Gastrocnemius medialis (tissue), 4 donors: ENCODE measurements around the gene KANTR. TPM values are rescaled to one million over a fixed set of nuclear protein-coding genes. Genes with fewer than 3 reads are reported as not detected.

Experiments
- ATAC-seq, 2 donors: fragments of 150-250 bp; one replicate each; pipeline ENCODE4 v1.9.1; 2016
- DNase-seq, 2 donors: peaks; one replicate each; pipeline ENCODE4 v3.0.0-alpha.2; 2019
- H3K27ac ChIP-seq, 4 donors: fragments of 200-600 bp; sonication (generic); 1 replicate in 1 of 4; 2 replicates in 3 of 4; pipeline ENCODE4 v1.5.1; 2016 to 2018; ENCODE audit warnings: mild to moderate bottlenecking in 2 of 4, moderate library complexity in 1 of 4
- H3K27me3 ChIP-seq, 3 donors: fragments of 200-600 bp; sonication (generic) in 2 of 3; 1 replicate in 1 of 3; 2 replicates in 2 of 3; pipeline versions ENCODE4 v1.5.1 to v1.6.0; 2016 to 2019; ENCODE audit warnings: mild to moderate bottlenecking in 1 of 3, moderate library complexity in 1 of 3
- H3K36me3 ChIP-seq, 2 donors: fragments of 200-600 bp; sonication (generic) in 1 of 2; one replicate each; pipeline ENCODE4 v1.5.1; 2017 to 2018
- H3K4me1 ChIP-seq, 2 donors: fragments of 200-600 bp; sonication (generic) in 1 of 2; one replicate each; pipeline ENCODE4 v1.5.1; 2016 to 2017; ENCODE audit warnings: mild to moderate bottlenecking in 2 of 2
- H3K4me3 ChIP-seq, 4 donors: fragments of 200-600 bp; sonication (generic) in 3 of 4; 1 replicate in 1 of 4; 2 replicates in 3 of 4; pipeline ENCODE4 v1.5.1; 2016 to 2019; ENCODE audit warnings: mild to moderate bottlenecking in 2 of 4
- H3K9me3 ChIP-seq, 3 donors: fragments of 200-600 bp; sonication (generic) in 2 of 3; 1 replicate in 1 of 3; 2 replicates in 2 of 3; pipeline ENCODE4 v1.5.1; 2016 to 2019
- CTCF ChIP-seq, 5 experiments: fragments of 450-650 bp in 3 of 5; fragments of 200-600 bp in 2 of 5; sonication (generic) in 2 of 5; IDR thresholded peaks in 4 of 5; conservative IDR thresholded peaks in 1 of 5; 1 replicate in 4 of 5; 2 replicates in 1 of 5; pipeline ENCODE4 v1.5.1; 2016 to 2019; ENCODE audit warnings: antibody characterized with exemption in 5 of 5, mild to moderate bottlenecking in 3 of 5, moderate library complexity in 3 of 5
- POLR2A ChIP-seq, 2 donors: fragments of 450-650 bp; IDR thresholded peaks; one replicate each; pipeline ENCODE4 v1.6.1; 2017; ENCODE audit warnings: antibody characterized with exemption in 2 of 2, mild to moderate bottlenecking in 2 of 2, moderate library complexity in 2 of 2
- in situ Hi-C, 4 donors: fragments of 200-750 bp; cut with MboI; loops; one replicate each; pipeline versions ENCODE4 v1.15.0 to v1.8.0; 2017; ENCODE audit warnings: low sequenced_read_pairs in 4 of 4
- intact Hi-C: fragments of 100-400 bp; cut with DNase I; formaldehyde crosslinking; loops from one replicate; pipeline ENCODE4 v1.15.1; 2023; ENCODE audit warnings: low total_unique reads
- total RNA-seq, 4 donors: library from RNA; depleted of rRNA; stranded (reverse); fragments of >200 nt; gene quantifications; one replicate each; pipeline versions ENCODE4 v1.1.0 to v1.2.3, GENCODE V29; 2016

The KANTR gene
- total RNA-seq, 4 donors from 2014 or later = 3.0 to 13.0 (median 7.4) TPM

DNA sequence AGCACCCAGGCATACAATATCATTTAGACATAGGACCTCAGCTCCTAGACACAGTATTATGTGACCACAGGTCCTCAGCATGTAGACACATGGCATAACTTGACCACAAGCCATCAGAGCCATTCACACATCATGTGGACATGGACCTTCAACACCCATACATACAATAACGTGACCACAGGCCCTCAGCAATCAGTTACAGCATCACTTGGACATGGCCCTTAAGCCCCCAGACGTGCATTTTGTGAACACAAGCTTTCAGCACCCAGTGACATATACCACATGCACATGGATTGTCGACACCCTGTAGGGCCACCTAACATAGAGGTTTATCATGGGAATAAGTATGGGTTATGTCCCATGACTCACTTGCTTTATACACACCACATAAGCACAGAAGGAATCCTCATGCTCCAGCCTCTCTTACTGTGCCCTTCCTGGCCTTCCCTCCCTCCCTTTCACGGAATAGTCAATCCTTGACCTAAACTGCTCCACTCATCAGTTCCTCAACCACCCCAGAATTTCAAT lies 9.8 kb upstream of the KANTR start:
- H3K36me3 ChIP-seq = no peaks in the 10 kb centered on the region
- DNase-seq (no peak), ATAC-seq (no peak)
- in situ Hi-C loops = loop anchor here in 1 of 4 donors (25.0 kb wide), 1 partner anchor 128 kb away; no protein-coding TSS in a partner anchor
- intact Hi-C loops = loop anchor here (5.0 kb wide), 1 partner anchor 78 kb away; no protein-coding TSS in a partner anchor
- peak overlapping the region in 3 of 4 donors; percentile 74 to 84 (median 76) for H3K4me3 ChIP-seq
- no peaks in the 10 kb centered on the region for H3K9me3 ChIP-seq
- TF ChIP-seq POLR2A (IDR thresholded peaks at IDR 0.05) (no peak), CTCF (IDR thresholded peaks at IDR 0.05 in 4 of 5, conservative IDR thresholded peaks at IDR 0.05 in 1 of 5) (no peak)
- peak overlapping the region in 3 of 4 donors; percentile 83 to 91 (median 91) for H3K27ac ChIP-seq
- peaks cover 0 to 10% of the 10 kb centered on the region in 2 donors for H3K4me1 ChIP-seq
- H3K27me3 ChIP-seq = no peaks in the 10 kb centered on the region

DNA sequence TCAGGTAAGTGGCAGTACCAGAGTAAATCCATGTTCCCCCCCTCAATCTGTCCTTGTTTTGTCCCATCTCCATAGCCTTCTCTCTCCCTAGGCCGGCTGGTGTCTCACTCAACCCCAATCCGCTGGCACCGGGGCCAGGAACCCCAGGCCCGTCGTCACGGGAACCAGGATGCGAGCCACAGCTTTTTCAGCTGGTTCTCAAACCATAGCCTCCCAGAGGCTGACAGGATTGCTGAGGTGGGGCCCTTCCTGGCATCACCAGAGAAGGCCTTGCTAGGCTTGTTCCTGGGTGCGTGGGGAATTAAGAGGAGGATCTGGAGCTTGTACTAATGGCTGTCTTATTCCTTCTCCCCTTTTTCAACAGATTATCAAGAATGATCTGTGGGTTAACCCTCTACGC lies 9.1 kb upstream of the KANTR start:
- intact Hi-C loops = loop anchor here (5.0 kb wide), 1 partner anchor 77 kb away; no protein-coding TSS in a partner anchor
- no peak for ATAC-seq
- H3K4me1 ChIP-seq = peaks cover 0 to 10% of the 10 kb centered on the region in 2 donors

DNA sequence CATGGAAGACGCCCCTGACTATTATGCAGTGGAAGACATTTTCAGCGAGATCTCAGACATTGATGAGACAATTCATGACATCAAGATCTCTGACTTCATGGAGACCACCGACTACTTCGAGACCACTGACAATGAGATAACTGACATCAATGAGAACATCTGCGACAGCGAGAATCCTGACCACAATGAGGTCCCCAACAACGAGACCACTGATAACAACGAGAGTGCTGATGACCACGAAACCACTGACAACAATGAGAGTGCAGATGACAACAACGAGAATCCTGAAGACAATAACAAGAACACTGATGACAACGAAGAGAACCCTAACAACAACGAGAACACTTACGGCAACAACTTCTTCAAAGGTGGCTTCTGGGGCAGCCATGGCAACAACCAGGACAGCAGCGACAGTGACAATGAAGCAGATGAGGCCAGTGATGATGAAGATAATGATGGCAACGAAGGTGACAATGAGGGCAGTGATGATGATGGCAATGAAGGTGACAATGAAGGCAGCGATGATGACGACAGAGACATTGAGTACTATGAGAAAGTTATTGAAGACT lies 8.2 kb upstream of the KANTR start:
- intact Hi-C loops (no loop called here), in situ Hi-C loops (loop anchor here in 1 of 4 donors (25.0 kb wide), 1 partner anchor 127 kb away; no protein-coding TSS in a partner anchor)
- Histone ChIP-seq H3K27me3 (no peaks in the 10 kb centered on the region), H3K4me3 (no peak overlapping the region), H3K9me3 (no peaks in the 10 kb centered on the region), H3K4me1 (peaks cover 0 to 10% of the 10 kb centered on the region in 2 donors), H3K27ac (peak overlapping the region in 3 of 4 donors; percentile 83 to 91 (median 91)), H3K36me3 (no peaks in the 10 kb centered on the region)
- no peak for DNase-seq
- ATAC-seq = no peak
- TF ChIP-seq CTCF (IDR thresholded peaks at IDR 0.05 in 4 of 5, conservative IDR thresholded peaks at IDR 0.05 in 1 of 5) = no peak
- TF ChIP-seq POLR2A (IDR thresholded peaks at IDR 0.05) = no peak

More for the DNA sequence above, 9.1 kb upstream of the KANTR start:
- no peaks in the 10 kb centered on the region for H3K36me3 ChIP-seq
- no peak for DNase-seq
- H3K9me3 ChIP-seq = no peaks in the 10 kb centered on the region
- H3K27me3 ChIP-seq = no peaks in the 10 kb centered on the region
- in situ Hi-C loops = loop anchor here in 1 of 4 donors (25.0 kb wide), 1 partner anchor 127 kb away; no protein-coding TSS in a partner anchor
- H3K4me3 ChIP-seq = peak overlapping the region in 1 of 4 donors; percentile 76
- TF ChIP-seq POLR2A (IDR thresholded peaks at IDR 0.05) = no peak
- no peak for TF ChIP-seq CTCF (IDR thresholded peaks at IDR 0.05 in 4 of 5, conservative IDR thresholded peaks at IDR 0.05 in 1 of 5)
- peak overlapping the region; percentile 10 to 91 (median 87) for H3K27ac ChIP-seq

DNA sequence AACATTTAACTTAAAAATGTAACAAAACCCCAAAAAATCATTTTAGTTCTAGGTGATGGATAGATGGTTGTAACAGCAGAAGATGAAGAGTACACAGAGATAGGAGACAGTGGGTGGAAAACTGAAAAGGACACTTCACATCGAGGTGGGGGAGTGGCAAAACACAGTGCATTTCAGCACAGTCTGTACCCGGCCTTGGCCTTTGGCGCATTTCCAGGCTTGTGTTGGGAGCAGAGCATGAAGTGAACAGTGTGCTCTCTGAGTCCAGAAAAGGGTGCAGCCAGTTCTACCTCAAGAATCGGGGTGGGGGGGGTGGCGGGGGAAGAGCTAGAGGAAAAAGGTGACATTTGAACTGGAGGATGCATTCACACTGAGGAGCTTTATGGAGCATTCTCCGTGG lies 7.5 kb upstream of the KANTR start:
- Histone ChIP-seq H3K4me3 (no peak overlapping the region), H3K27me3 (no peaks in the 10 kb centered on the region), H3K36me3 (no peaks in the 10 kb centered on the region), H3K4me1 (peaks cover 0 to 10% of the 10 kb centered on the region in 2 donors), H3K27ac (peak overlapping the region; percentile 5 to 91 (median 87)), H3K9me3 (no peaks in the 10 kb centered on the region)
- TF ChIP-seq POLR2A (IDR thresholded peaks at IDR 0.05) (no peak), CTCF (IDR thresholded peaks at IDR 0.05 in 4 of 5, conservative IDR thresholded peaks at IDR 0.05 in 1 of 5) (no peak)
- DNase-seq (peak; percentile 69 to 81), ATAC-seq (peak; percentile 42 to 50)
- in situ Hi-C loops = loop anchor here in 1 of 4 donors (25.0 kb wide), 1 partner anchor 126 kb away; no protein-coding TSS in a partner anchor
- intact Hi-C loops = no loop called here
